ENCODE measurements around the gene LRP6.

The LRP6 gene

GRCh38 chr12:12070674-12071656 is 195.9 kb downstream of the LRP6 start, which contains the start of gene BCL2L14:
Gene BCL2L14, plus strand, starts transcription at chr12:12070939. Its CDS starts 8,367 bp downstream, at chr12:12079306.
- DNase-seq (ENCODE audit: low read depth) = no peak

GRCh38 chr12:12069821-12070548 is 196.9 kb downstream of the LRP6 start:
- no peak for DNase-seq (ENCODE audit: low read depth)

GRCh38 chr12:12068751-12069150 is 198.1 kb downstream of the LRP6 start:
- DNase-seq (ENCODE audit: low read depth) = no peak

Measured in activated T-cell treated with anti-CD3 and anti-CD28 coated beads for 24 hours (primary cell).